ENCODE data around the gene NRG3. TPM values are rescaled to one million over a fixed set of nuclear protein-coding genes. Genes with fewer than 3 reads are reported as not detected.

NRG3 gene
- total and polyA plus RNA-seq, 2 of the 4 experiments (the other 2 are of a cell fraction), result not detected

DNA sequence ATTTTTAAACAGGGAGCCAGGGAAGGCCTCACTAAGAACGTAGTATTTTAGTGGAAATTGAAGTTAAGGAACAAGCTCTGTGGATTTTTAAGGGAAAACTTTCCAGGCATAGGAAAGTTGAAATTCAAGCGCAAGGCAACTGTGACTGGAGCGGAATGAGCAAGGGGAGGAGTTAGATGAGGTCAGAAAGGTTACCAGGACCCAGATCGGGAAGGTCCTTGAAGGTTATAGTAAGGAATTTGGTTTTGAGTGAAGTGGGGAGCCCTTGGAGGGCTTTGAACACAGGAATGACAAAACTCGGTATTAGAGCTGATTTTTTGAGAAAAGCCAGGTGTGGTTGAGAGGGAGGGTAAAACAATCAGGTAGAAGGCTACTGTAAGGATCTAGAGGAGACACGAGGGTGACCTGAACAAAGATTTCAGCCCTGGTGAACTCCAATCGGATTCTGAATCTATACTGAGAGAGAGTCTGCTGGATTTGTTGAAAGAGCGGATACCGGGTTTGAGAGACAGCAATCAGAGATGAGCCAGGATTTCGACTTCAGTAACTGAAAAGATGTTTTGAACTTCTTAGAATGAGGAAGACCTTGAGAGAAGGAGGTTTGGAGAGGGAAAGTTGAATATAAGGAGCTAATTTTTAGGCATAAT, 1013.9 kb downstream of the NRG3 start:
- DNase-seq (no peak), ATAC-seq (ENCODE audit: low read depth) (no peak)
- intact Hi-C loops (cut with micrococcal nuclease), result no loop called here
- dilution Hi-C loops (cut with HindIII; ENCODE audit: low sequenced_read_pairs, unreplicated experiment), result no loop called here
- no peak overlapping the region for H4K8ac ChIP-seq (ENCODE audit: low read depth in 2 of 2, low read length in 2 of 2)
- H3K4me1 ChIP-seq (ENCODE audit: control insufficient read depth, insufficient read depth, low read length), result no peaks in the 10 kb centered on the region
- no peaks in the 10 kb centered on the region for H3K79me1 ChIP-seq (ENCODE audit: low read depth in 1 of 2, low read length in 2 of 2)
- no peak overlapping the region for H3K18ac ChIP-seq (ENCODE audit: low read depth, low read length)
- H3K4me2 ChIP-seq (ENCODE audit: low read depth, low read length), result no peak overlapping the region
- no peak overlapping the region for H2AK9ac ChIP-seq (replicated peaks; ENCODE audit: low read depth, low read length, poor library complexity)
- no peak overlapping the region for H2BK5ac ChIP-seq (ENCODE audit: low read depth, low read length, poor library complexity, severe bottlenecking)
- H3K9me3 ChIP-seq (ENCODE audit: control insufficient read depth, insufficient read depth, low read length), result no peaks in the 10 kb centered on the region; the same call in 1 of the 2 replicates
- H2AK5ac ChIP-seq (ENCODE audit: low read depth, low read length), result no peak overlapping the region
- H3K9me1 ChIP-seq (ENCODE audit: insufficient read depth, low read length), result no peaks in the 10 kb centered on the region
- H2AFZ ChIP-seq (replicated peaks; ENCODE audit: low read length, poor library complexity), result no peak overlapping the region
- no peak overlapping the region for H2BK15ac ChIP-seq (ENCODE audit: low read depth, low read length)
- no peak overlapping the region for H2BK20ac ChIP-seq (ENCODE audit: low read depth, low read length)
- no peak overlapping the region for H2BK120ac ChIP-seq (ENCODE audit: low read depth, low read length)
- H3K27ac ChIP-seq (ENCODE audit: insufficient read depth, low read length), result no peak overlapping the region
- no peaks in the 10 kb centered on the region for H3K27me3 ChIP-seq (ENCODE audit: control insufficient read depth, insufficient read depth, low read length)
- no TSS peak for BruUV-seq (replicated peaks)
- TF ChIP-seq RCOR1 (IDR thresholded peaks at IDR 0.05; ENCODE audit: insufficient replicate concordance, low read length) (no peak), SMC3 (IDR thresholded peaks at IDR 0.05; ENCODE audit: low read depth, low read length) (no peak), FOS (IDR thresholded peaks at IDR 0.05; ENCODE audit: low read depth, low read length) (no peak), POLR2A (IDR thresholded peaks at IDR 0.05; ENCODE audit: low read depth, low read length) (no peak), RFX5 (IDR thresholded peaks at IDR 0.05; ENCODE audit: low read depth, low read length) (no peak), RAD21 (IDR thresholded peaks at IDR 0.05; ENCODE audit: low read length) (no peak), MAZ (IDR thresholded peaks at IDR 0.05; ENCODE audit: borderline replicate concordance, low read depth, low read length) (no peak), NFE2L2 (IDR thresholded peaks at IDR 0.05; ENCODE audit: low read depth, low read length) (no peak), CEBPB (IDR thresholded peaks at IDR 0.05; ENCODE audit: low read depth, low read length) (no peak)
- TF ChIP-seq, protein P1, sequence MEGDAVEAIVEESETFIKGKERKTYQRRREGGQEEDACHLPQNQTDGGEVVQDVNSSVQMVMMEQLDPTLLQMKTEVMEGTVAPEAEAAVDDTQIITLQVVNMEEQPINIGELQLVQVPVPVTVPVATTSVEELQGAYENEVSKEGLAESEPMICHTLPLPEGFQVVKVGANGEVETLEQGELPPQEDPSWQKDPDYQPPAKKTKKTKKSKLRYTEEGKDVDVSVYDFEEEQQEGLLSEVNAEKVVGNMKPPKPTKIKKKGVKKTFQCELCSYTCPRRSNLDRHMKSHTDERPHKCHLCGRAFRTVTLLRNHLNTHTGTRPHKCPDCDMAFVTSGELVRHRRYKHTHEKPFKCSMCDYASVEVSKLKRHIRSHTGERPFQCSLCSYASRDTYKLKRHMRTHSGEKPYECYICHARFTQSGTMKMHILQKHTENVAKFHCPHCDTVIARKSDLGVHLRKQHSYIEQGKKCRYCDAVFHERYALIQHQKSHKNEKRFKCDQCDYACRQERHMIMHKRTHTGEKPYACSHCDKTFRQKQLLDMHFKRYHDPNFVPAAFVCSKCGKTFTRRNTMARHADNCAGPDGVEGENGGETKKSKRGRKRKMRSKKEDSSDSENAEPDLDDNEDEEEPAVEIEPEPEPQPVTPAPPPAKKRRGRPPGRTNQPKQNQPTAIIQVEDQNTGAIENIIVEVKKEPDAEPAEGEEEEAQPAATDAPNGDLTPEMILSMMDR (conservative IDR thresholded peaks at IDR 0.05; ENCODE audit: low read depth, low read length), result no peak
- in situ Hi-C loops (cut with MboI; ENCODE audit: low sequenced_read_pairs), result no loop called here
- no peak overlapping the region for H3K4me3 ChIP-seq (ENCODE audit: insufficient read depth, low read depth, low read length)
- H4K91ac ChIP-seq (ENCODE audit: insufficient read depth, low read depth, low read length), result no peak overlapping the region
- H3K4ac ChIP-seq (ENCODE audit: low read depth, low read length), result no peak overlapping the region
- H3K23ac ChIP-seq (ENCODE audit: low read depth, low read length), result no peak overlapping the region
- ChIA-PET POLR2A (ENCODE audit: unreplicated experiment) (no interaction called here), CTCF (no interaction called here)
- H3K36me3 ChIP-seq (ENCODE audit: control insufficient read depth, insufficient read depth, low read length), result no peaks in the 10 kb centered on the region
- WGBS, 2 experiments (ENCODE audit: extremely low coverage in 2 of 2, insufficient read length in 1 of 2), result 36% methylated on average over 7 of the region's 10 CpGs; no CpG with 5 or more reads in 1 of the 2 experiments
- H4K5ac ChIP-seq (ENCODE audit: low read depth, low read length), result no peak overlapping the region
- no peaks in the 10 kb centered on the region for H4K20me1 ChIP-seq (ENCODE audit: insufficient read depth, low read length)
- no peak overlapping the region for H3K9ac ChIP-seq (ENCODE audit: low read depth, low read length)
- no peak overlapping the region for H3K56ac ChIP-seq (ENCODE audit: extremely low read depth, insufficient read depth, low read length)
- no peak overlapping the region for H3K14ac ChIP-seq (replicated peaks; ENCODE audit: low read depth, low read length)

Measured in IMR-90 (cell line).